HG03520 (cell line): ENCODE measurements around the gene SIK3.
"Not testable (repeated sequence)": the region's sequence is repeated elsewhere in the genome, so short reads cannot be mapped to it uniquely, and the experiment has no call there.

Experiments used
- ATAC-seq: cut with Tn5 transposase; IDR thresholded peaks from one replicate; pipeline ENCODE4 v1.9.1; 2021; ENCODE audit warnings: mild to moderate bottlenecking, moderate library complexity; ENCODE audit not compliant: unreplicated experiment

SIK3 gene

DNA sequence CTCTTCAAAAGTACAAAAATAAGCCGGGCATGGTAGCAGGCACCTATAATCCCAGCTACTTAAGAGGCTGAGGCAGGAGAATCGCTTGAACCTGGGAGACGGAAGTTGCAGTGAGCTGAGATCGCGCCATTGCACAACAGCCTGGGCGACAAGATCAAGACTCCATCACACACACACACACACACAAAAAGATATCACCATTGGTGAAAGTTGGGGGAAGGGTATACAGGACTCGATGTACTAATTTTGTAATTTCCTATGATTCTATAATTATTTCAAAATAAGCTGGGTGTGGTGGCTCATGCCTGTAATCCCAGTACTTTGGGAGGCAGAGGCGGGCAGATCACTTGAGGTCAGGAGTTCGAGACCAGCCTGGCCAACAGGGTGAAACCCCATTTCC, 48.1 kb downstream of the SIK3 start:
- ATAC-seq: not testable (repeated sequence)

DNA sequence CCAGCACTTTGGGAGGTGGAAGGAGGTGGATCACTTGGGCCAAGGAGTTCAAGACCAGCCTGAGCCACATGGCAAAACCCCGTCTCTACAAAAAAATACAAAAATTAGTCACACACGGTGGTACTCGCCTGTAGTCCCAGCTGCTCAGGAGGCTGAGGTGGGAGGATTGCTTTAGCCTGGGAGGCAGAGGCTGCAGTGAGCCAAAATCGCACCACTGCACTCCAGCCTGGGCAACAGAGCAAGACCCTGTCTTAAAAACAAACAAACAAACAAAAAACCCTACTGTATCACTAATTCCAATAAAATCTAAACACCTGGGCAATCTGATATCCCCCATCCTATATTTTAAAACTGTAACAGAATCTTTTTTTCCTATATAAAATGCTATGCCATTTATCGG, 51.6 kb downstream of the SIK3 start:
- not testable (repeated sequence) for ATAC-seq

DNA sequence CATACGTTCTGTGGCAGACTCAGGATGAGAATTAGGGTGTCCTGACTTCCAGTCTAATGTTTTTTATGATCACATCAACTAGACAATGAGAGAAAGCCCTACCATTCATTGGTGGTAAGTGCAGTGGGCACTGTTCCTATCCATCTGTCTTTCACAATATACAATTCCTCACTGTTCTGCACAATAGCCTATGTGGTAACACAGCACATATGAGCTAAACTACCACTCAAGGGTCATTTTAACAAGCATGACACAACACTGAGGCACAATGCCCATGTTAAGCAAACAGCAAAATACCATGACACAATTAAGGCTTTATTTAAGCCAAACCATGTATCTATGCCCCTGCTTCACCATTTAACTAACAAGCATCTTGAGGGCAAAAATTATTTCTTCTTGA, 52.3 kb downstream of the SIK3 start:
- ATAC-seq: no peak

DNA sequence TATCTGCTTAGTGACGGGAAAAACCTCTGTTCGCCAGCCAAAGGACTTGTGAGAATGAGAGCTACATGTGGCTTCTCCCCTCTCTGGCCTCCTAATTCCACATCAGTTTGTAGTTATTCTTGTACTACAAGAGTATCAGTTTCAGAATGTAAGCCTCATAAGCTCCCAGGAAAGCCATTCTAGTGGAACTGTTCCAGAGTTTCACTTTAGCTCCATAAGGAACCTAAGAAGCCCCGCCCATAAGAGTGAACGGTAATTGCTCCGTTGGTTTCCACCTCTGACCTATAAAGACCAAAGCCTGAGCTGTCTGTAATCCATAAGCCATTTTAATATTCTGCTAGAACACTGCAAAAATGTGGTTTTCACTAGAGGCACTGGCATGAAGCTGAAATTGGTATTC, 53.0 kb downstream of the SIK3 start:
- no peak for ATAC-seq

DNA sequence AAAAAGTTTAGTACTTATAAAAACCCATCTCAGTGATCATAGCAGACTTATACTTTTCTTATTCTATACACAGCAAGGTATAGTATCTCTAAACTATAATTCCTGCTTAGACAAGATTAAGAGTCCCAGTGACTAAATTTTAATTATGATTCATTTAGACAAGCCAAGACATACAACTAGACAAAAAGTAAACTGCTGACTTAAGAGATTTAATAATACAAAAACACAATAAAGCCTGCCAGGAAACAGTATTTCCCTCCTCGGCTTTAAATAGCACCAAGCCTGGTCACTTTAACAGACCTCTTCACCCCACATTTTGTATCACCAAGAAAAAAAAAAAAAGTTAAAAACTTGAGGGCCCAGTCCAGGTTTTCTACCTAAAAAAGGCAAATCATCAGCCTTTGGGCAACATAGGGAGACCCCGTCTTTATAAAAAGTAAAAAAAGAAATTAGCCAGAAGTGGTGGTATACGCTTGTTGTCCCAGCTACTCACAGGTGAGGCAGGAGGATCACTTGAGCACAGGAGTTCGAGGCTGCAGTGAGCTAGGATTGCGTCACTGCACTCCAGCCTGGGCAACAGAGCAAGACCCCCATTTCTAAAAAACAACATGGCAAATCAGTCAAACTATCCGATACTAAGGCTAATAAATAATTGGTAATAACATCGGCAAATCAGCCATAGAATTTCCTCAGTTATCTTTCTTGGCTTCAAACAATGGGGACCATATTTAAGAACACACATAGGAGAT, 53.8 kb downstream of the SIK3 start:
- ATAC-seq: no peak

DNA sequence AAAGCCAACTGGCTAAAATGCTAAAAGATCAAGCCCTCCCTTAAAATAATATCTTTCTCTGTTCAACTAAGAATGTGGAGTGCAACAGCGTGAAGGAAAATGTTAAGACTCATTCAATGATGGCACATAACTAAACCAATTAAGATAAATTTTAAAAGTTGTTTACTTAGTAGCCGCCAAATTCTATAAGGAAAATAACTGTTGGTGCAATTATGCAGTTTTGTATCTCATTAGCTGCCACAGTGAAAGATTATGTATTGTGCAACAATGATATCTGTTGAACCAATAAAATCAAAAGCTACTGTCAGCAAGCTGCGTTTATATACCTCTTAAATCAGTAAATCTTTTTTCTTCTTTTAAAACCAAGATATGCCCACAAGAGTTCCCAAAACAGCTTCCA, 55.5 kb downstream of the SIK3 start:
- no peak for ATAC-seq

DNA sequence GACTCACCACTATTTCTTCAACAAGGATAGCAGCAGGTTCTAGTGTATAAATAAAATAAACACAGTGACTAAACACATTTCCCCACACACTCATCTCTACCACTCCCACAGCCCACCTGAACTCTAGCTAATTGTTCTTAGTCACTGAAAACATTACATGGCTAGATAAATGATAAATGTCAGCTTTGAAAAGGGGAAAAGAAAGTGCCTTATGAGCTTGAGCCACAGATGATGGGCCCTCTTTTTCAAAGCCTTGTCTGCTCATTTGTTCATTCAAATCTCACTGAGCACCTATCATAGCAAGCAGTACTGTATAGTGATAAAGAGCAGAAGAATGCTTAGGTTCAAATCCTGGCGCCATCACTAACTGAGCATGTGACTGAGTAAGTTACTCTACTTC, 58.3 kb downstream of the SIK3 start:
- no peak for ATAC-seq

DNA sequence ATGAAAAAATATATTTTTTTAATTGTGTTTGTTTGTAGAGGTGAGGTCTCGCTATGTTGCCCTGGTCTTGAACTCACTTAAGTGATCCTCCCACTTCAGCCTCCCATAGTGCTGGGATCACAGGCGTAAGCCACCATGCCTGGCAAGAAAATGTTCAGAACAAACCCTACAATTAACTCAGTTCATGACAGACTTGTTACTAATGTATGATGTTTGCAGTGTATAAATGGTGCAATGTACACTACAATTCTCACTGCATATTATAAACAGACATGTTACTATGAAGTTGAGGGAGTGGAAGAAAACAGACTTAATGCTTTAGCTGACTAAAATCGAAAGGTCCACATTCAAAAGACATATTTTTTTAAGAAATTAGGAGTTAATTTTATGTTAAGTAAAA, 59.0 kb downstream of the SIK3 start:
- no peak for ATAC-seq

DNA sequence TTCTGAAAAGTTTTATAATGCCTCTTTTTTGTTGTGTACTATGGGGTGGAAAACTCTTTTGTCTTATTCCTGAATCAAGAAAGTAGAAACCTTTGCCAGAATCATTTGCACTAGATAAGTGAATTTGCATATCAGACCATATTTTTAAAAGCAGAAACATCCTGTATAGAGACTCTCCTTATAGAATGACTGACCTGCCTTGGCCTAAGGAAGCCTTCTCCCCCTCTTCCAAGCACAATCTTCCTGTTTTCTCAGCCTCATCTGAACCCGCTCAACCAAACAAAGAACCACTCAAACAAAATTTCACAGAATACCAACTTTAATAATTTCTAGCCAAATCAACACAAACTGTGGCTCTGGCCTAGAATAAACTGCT, 60.3 kb downstream of the SIK3 start:
- no peak for ATAC-seq

DNA sequence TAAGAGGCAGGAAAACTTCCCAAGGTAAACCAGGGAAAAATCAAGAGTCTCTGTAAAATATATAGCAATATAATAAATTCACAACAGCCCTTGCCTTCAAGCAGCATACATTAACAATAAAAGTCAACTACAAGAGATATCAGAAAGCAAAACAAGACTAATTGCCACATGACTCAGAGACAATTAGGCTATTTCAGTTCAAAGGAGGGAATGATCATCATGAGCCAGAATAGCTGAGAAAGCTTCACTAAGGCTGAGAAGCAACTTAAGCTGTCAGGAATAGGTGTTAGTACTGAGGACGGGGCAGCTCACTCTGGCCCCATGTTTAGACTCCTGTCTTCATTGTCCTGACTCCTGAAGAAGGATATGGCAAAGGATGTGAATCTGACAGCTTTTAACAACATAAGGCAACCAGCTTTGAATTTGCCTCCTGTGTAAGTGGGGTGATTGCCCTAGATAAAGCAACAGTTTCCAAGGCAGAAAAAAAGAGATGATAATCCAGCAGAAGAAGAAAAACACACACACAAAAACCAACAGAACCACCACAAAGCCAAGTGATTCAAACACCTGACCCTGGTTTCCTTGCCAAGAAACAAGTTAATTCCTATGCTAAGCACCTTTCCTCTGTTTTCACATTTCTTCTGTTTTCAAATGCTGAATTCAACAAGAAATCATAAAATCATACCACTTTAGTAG, 60.8 kb downstream of the SIK3 start:
- ATAC-seq: no peak

DNA sequence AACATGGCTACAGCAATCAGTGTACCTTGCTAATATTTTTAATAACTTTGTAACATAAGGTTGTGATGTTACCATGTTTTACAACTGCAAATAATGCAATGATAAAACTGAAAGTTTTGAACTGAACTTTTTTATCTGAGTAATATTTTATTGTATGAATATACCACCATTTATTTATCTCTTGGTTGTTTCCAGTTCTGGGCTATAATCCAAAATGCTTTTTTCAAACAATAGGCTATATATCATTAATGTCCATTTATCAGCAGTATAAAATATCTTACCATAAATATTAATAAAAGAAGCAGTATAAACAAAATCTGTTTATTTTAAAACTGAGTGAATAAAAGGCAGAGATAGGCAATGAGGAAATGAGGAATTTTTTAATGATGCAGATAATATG, 63.3 kb downstream of the SIK3 start:
- no peak for ATAC-seq

DNA sequence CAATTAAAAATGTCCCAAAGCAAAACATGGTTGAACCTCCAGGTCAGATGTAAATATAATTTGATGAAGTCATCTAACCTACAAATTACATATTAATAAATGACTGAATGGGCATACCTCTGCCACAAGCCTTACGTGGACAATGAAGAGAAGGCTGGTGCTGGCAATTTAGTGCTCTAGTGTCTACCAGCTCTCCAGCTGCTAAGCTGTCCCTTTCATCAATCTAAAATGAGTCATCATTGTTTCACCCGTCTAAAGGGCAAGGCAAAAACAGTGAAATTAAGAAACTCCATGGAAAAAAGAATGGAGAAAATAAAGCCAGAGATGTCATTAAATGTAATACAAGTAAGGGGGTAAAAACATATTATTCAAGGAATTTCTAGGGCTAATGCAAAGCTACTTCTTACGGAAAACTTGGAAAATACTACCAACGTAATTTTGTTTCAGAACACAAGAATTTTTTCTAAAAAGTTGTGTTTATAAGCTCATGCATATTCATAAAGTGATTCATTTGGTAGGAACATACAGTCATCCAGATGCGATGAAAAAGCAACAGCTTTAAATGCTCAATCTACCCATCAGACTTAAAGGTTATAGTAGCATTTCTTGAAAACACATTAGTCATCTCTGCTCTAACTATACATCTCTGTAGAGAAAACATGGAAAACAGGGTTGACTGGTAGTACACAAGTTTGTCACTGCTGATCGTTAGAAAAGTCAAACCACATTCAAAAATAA, 71.5 kb downstream of the SIK3 start:
- no peak for ATAC-seq

DNA sequence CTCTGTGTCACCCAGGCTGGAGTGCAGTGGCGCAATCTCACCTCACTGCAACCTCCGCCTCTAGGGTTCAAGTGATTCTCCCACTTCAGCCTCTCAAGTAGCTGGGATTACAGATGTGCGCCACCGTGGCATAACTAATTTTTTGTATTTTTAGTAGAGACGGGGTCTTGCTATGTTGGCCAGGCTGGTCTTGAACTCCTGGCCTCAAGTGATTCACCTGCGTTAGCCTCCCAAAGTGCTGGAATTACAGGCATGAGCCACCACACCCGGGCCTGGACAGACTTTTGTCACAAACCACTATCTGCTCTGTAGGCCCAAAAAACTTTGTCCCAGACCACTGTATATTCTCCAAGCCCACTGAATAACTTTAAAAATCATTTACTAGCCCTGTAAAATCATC, 74.5 kb downstream of the SIK3 start:
- not testable (repeated sequence) for ATAC-seq

DNA sequence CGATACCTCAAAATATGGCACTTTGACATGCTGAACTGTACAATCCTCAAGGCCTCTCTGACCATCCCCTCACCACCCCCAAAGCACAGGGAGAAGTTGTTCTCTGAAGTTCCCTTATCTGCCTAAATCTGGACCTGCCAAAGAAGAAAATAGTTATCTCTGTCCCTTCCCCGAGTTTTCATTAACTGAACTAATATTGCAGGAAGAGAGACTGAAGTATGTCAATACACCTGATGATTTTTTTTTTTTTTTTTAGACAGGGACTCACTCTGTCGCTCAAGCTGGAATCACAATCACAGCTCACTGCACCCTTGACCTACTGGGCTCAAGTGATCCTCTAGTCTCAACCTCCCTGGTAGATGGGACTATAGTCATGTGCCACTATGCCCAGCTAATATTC, 75.0 kb downstream of the SIK3 start:
- ATAC-seq: no peak

DNA sequence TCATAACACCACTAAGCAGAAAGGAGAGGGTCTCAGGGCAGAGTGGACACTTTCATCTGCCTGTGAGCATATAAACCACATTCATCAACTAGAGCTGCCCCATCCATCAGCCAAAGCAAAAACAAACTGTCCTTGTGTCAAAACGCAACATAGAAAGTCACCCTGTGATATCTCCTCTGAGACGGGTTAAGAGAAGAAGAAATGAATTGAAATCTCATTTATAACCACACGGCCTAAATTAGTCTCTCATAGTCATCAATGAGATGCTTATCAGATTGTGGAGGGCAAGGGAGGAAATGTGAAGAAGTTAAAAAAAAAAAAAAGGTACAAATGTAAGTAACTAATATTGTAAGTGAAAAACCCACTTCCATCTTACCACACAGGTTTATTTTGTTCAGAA, 75.7 kb downstream of the SIK3 start:
- no peak for ATAC-seq

DNA sequence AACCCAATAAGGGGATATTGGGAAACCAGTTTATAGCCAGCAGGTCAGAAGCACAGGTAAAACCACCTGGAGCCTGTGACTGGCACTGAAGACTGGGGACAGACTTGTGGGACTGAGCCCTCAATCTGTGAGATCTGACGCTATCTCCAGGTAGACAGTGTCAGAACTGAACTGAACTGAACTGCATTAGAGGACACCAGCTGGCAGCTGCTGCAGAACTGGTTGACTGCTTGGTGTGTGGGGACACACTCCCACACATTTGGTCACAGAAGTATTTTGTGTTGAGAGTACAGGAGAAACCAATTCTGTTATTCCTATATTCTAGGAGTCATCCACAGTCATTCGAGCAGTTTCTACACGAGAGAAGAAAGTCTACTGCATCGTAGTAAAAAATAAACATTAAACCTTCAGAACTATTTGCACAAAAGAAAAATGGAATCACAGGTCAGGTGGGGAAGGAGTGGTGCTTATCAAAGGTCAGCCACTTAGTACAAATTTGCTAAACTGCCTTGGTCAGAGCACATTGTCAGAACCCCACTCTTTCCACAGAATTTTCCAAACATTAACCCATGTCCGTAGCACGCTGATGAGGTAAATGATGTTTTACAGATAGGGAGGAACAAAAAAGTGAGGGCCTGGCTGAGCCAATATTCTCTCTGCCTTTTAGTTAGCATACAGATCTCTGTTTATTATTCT, 77.2 kb downstream of the SIK3 start:
- ATAC-seq: no peak

DNA sequence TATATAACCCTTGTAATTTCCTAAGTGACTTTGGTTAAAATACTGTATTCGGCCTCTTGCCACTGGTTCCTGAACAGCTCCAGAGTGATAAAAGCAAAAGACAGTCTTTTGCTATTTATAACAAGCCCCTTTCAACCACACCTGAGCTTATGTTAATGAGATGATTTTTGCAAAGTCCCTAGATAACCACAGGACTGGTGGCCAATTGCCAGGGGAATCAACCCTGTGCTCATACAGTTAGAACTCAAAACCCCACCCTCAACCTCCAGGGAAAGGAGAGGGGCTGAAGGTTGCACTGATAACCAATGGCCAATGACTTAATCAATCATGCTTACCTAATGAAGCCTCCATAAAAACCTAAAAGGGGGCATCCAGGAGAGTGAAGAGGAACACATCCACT, 77.9 kb downstream of the SIK3 start:
- ATAC-seq: no peak

DNA sequence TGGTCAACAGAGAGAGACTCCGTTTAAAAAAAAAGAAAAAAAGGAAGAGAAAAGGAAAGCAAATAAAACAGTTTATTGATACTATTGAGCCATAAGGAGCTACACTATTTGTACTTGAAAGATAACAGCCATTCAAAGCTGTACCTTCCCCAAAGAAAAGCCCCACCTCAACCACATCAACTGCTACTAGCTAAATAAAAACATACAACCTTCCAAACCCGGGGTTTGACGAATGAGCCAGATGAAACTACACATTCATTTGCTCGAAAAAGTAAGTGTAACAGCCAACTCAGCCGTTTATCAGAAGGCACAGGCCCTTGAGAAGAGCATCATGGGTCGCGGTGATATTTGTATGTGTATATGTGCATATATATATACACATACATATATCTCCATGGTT, 78.4 kb downstream of the SIK3 start:
- no peak for ATAC-seq

DNA sequence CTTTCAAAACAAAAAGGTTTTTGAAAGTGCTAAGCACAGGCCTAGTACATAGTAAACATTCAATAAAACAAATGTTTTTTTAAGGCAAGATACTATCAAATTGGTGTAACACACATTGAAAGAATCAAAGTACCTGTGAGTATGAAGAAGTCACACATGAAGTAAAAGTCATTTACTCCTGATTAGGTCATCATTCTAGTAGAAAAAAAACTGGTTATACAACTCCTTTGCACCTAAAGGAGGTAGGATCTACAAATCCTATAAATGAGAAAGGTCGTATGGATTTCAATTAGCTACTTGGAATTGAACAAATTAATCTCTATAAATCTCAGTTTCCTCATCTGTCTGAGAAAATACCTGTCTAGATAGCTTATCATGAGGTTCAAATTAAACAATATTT, 80.8 kb downstream of the SIK3 start:
- no peak for ATAC-seq

DNA sequence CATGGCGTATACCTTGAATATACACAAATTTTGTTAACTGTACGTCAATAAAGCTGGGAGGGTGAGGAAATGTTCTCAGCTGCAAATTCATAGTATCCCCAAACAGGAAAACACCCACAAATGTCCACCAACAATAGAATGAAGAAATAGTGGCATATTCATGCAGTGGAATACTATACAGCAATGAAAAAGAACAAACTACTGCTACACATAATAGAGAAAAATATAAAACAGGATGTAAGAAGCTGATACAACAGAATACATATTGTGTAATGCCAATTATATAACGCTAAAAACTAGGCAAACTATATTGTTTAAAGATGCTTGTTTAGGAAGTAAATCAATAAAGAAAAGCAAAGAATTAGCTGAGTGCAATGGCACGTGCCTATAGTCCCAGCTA, 81.5 kb downstream of the SIK3 start:
- ATAC-seq: no peak

DNA sequence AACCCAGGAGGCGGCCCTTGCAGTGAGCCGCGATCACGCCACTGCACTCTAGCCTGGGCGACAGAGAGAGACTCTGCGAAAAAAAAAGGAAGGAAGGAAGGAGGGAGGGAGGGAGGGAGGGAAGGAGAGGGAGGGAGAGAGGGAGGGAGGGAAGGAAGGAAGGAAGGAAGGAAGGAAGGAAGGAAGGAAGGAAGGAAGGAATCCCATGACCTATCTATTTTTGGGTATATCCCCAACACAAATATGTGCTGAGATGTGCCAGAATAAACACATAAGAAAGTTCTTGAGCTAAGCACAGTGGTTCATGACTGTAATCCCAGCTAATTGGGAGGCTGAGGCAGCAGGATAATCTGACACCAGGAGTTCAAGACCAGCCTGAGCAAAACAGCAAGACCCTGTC, 82.0 kb downstream of the SIK3 start:
- no peak for ATAC-seq

DNA sequence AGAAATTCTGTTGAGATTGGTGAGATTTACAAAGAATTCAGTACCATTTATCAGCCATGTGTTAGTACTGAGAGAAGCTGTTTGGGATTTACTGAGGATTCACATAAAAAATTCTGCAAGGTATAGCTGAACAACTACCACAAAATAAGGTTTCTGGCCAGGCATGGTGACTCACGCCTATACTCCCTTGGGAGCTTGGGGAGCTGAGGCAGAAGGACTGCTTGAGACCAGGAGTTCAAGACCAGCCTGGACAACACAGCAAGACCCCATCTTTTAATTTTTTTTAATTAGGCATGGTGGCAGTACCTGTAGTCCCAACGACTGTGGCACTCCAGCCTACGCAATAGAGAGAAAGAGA, 86.7 kb downstream of the SIK3 start:
- ATAC-seq: no peak
